HPDE6-E6E7 (cell line): Measurements from ENCODE around the gene USP17L25.
"Not testable (repeated sequence)": the region's sequence is repeated elsewhere in the genome, so short reads cannot be mapped to it uniquely, and the experiment has no call there.

Experiments
- DNase-seq: peaks from one replicate; pipeline ENCODE4 v3.0.0; 2011; ENCODE audit warnings: missing footprints; ENCODE audit errors: extremely low spot score

Gene USP17L25, protein sequence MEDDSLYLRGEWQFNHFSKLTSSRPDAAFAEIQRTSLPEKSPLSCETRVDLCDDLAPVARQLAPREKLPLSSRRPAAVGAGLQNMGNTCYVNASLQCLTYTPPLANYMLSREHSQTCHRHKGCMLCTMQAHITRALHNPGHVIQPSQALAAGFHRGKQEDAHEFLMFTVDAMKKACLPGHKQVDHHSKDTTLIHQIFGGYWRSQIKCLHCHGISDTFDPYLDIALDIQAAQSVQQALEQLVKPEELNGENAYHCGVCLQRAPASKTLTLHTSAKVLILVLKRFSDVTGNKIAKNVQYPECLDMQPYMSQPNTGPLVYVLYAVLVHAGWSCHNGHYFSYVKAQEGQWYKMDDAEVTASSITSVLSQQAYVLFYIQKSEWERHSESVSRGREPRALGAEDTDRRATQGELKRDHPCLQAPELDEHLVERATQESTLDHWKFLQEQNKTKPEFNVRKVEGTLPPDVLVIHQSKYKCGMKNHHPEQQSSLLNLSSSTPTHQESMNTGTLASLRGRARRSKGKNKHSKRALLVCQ

DNA sequence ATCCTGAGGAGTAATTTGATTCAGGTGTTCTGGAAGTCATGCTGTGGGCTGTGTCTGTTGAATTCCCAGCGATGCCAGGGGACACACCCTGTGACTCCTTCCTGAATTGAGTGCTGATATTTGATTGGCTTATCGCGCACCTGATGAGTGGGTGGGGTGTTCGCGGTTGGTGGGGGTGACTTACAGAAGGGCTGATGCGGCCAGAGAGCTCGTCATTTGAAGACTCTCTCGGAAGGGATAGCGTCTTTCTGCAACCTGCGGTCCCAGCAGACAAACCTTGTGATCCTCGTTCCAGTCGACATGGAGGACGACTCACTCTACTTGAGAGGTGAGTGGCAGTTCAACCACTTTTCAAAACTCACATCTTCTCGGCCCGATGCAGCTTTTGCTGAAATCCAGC is at the start of gene USP17L25:
USP17L25 (plus strand) TSS at position 301 of the 400 bp plus-strand sequence; CDS start at position 301, 0 bp downstream.
- DNase-seq: not testable (repeated sequence)

- DNase-seq: not testable (repeated sequence)
Observed at GRCh38 chr4:9324191-9324590, 5.5 kb upstream of the USP17L25 start.

DNA sequence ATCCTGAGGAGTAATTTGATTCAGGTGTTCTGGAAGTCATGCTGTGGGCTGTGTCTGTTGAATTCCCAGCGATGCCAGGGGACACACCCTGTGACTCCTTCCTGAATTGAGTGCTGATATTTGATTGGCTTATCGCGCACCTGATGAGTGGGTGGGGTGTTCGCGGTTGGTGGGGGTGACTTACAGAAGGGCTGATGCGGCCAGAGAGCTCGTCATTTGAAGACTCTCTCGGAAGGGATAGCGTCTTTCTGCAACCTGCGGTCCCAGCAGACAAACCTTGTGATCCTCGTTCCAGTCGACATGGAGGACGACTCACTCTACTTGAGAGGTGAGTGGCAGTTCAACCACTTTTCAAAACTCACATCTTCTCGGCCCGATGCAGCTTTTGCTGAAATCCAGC is 4.8 kb upstream of the USP17L25 start, which contains the start of gene USP17L24:
USP17L24 (plus strand) TSS at position 301 of the 400 bp plus-strand sequence; CDS start at position 301, 0 bp downstream.
- DNase-seq: not testable (repeated sequence)

DNA sequence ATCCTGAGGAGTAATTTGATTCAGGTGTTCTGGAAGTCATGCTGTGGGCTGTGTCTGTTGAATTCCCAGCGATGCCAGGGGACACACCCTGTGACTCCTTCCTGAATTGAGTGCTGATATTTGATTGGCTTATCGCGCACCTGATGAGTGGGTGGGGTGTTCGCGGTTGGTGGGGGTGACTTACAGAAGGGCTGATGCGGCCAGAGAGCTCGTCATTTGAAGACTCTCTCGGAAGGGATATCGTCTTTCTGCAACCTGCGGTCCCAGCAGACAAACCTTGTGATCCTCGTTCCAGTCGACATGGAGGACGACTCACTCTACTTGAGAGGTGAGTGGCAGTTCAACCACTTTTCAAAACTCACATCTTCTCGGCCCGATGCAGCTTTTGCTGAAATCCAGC is 4.6 kb downstream of the USP17L25 start, which contains the start of gene USP17L26:
USP17L26 (plus strand) TSS at position 301 of the 400 bp plus-strand sequence; CDS start at position 301, 0 bp downstream.
- DNase-seq: not testable (repeated sequence)

GRCh38 chr4:9339103-9339502 is 9.4 kb downstream of the USP17L25 start, which contains the start of gene USP17L5:
Gene USP17L5, plus strand, starts transcription at chr4:9339403. Its CDS starts 0 bp downstream, at chr4:9339403.
- DNase-seq: not testable (repeated sequence)

DNA sequence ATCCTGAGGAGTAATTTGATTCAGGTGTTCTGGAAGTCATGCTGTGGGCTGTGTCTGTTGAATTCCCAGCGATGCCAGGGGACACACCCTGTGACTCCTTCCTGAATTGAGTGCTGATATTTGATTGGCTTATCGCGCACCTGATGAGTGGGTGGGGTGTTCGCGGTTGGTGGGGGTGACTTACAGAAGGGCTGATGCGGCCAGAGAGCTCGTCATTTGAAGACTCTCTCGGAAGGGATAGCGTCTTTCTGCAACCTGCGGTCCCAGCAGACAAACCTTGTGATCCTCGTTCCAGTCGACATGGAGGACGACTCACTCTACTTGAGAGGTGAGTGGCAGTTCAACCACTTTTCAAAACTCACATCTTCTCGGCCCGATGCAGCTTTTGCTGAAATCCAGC is 14.1 kb downstream of the USP17L25 start, which contains the start of gene USP17L27:
USP17L27 (plus strand) TSS at position 301 of the 400 bp plus-strand sequence; CDS start at position 301, 0 bp downstream.
- DNase-seq: not testable (repeated sequence)

GRCh38 chr4:9348593-9348992 is 18.9 kb downstream of the USP17L25 start, which contains the start of gene USP17L28:
Gene USP17L28, plus strand, starts transcription at chr4:9348893. Its CDS starts 0 bp downstream, at chr4:9348893.
- not testable (repeated sequence) for DNase-seq

DNA sequence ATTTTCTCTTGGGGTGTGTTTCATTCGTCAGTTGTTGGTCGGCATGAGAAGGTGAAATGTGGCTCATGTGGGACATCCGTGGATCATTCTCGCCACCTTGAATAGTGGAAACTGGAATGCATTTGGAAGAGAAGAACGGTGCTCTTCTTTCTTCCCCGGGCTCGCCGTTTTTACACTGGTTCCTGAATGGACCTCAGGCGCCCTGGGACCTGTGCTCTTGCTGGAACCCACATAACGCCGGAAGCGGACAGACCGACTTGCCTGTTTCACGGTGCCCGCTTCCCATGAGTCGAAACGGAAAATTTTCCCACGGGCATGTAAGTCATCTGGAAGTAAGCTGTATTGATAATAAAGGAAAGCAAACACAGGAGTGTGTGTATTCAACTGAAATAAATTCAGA is 21.2 kb downstream of the USP17L25 start:
- not testable (repeated sequence) for DNase-seq

DNA sequence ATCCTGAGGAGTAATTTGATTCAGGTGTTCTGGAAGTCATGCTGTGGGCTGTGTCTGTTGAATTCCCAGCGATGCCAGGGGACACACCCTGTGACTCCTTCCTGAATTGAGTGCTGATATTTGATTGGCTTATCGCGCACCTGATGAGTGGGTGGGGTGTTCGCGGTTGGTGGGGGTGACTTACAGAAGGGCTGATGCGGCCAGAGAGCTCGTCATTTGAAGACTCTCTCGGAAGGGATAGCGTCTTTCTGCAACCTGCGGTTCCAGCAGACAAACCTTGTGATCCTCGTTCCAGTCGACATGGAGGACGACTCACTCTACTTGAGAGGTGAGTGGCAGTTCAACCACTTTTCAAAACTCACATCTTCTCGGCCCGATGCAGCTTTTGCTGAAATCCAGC is 23.6 kb downstream of the USP17L25 start, which contains the start of gene USP17L29:
USP17L29 (plus strand) TSS at position 301 of the 400 bp plus-strand sequence; CDS start at position 301, 0 bp downstream.
- DNase-seq: not testable (repeated sequence)

GRCh38 chr4:9362829-9363228 is 33.1 kb downstream of the USP17L25 start, which contains the start of gene USP17L30:
Gene USP17L30, plus strand, starts transcription at chr4:9363129. Its CDS starts 0 bp downstream, at chr4:9363129.
- not testable (repeated sequence) for DNase-seq

- not testable (repeated sequence) for DNase-seq
Observed at GRCh38 chr4:9379881-9380280, 50.2 kb downstream of the USP17L25 start.
